NB4 (cell line): ENCODE measurements around the gene ZFAND3.

Experiments
- POLR2A ChIP-seq: IDR thresholded peaks from 2 replicates; pipeline ENCODE4 v1.6.1; 2011; ENCODE audit warnings: mild to moderate bottlenecking; ENCODE audit not compliant: insufficient read length; ENCODE audit errors: extremely low read depth
- TF ChIP-seq, protein P1 (sequence below): IDR thresholded peaks from one replicate; pipeline ENCODE4 v1.5.1; 2012; ENCODE audit warnings: low read depth, low read length

GRCh38 chr6:37993596-37993995 is 174.1 kb downstream of the ZFAND3 start:
- TF ChIP-seq, protein P1, sequence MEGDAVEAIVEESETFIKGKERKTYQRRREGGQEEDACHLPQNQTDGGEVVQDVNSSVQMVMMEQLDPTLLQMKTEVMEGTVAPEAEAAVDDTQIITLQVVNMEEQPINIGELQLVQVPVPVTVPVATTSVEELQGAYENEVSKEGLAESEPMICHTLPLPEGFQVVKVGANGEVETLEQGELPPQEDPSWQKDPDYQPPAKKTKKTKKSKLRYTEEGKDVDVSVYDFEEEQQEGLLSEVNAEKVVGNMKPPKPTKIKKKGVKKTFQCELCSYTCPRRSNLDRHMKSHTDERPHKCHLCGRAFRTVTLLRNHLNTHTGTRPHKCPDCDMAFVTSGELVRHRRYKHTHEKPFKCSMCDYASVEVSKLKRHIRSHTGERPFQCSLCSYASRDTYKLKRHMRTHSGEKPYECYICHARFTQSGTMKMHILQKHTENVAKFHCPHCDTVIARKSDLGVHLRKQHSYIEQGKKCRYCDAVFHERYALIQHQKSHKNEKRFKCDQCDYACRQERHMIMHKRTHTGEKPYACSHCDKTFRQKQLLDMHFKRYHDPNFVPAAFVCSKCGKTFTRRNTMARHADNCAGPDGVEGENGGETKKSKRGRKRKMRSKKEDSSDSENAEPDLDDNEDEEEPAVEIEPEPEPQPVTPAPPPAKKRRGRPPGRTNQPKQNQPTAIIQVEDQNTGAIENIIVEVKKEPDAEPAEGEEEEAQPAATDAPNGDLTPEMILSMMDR, result no peak
- TF ChIP-seq POLR2A, result no peak
